CD4-positive, alpha-beta T cell treated with Interleukin-6 for 4 hours (primary cell): ENCODE measurements around the gene ADGRV1.
"Not testable (repeated sequence)": the region's sequence is repeated elsewhere in the genome, so short reads cannot be mapped to it uniquely, and the experiment has no call there.

ENCODE experiments used
- DNase-seq: peaks from one replicate; pipeline ENCODE4 v3.0.0-alpha.2; 2020; ENCODE audit warnings: mixed read lengths

ADGRV1 gene

DNA sequence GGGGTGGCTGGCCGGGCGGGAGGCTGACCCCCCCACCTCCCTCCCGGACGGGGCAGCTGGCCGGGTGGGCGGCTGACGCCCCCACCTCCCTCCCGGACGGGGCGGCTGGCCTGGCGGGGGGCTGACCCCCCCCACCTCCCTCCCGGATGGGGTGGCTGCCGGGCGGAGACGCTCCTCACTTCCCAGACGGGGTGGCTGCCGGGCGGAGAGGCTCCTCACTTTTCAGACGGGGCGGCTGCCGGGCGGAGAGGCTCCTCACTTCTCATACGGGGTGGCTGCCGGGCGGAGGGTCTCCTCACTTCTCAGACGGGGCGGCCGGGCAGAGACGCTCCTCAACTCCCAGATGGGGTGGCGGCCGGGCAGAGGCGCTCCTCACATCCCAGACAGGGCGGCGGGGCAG, 37.2 kb downstream of the ADGRV1 start:
- not testable (repeated sequence) for DNase-seq

- DNase-seq, result no peak
These were observed 39.7 kb downstream of the ADGRV1 start for GRCh38 chr5:90598293-90598692.

DNA sequence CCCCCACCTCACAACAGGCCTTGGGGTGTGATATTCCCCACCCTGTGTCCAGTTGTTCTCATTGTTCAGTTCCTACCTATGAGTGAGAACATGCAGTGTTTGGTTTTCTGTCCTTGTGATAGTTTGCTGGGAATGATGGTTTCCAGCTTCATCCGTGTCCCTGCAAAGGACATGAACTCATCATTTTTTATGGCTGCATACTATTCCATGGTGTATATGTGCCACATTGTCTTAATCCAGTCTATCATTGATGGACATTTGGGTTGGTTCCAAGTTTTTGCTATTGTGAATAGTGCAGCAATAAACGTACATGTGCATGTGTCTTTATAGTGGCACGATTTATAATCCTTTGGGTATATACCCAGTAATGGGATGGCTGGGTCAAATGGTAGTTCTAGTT, 41.7 kb downstream of the ADGRV1 start:
- DNase-seq, result not testable (repeated sequence)

DNA sequence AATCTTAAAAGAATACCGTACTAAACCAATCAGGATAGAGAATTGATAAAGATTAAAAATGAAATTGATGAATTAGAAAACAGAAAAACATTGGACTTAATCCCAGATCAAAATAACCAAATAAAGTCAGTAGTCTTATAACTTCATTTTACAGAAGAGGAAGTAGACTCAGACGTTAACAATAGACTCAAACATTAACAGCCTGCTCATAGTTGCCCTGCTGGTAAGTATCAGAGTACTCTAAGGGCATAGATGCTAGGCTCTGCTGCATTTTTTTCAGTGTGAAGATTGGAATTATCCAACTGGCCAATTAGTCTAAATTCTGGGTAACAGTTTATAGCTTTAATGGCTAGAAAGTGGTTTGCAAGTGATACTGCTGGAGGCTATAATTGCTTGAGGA, 42.9 kb downstream of the ADGRV1 start:
- DNase-seq, result no peak

- no peak for DNase-seq
These were observed 44.1 kb downstream of the ADGRV1 start for GRCh38 chr5:90602681-90603080.

DNA sequence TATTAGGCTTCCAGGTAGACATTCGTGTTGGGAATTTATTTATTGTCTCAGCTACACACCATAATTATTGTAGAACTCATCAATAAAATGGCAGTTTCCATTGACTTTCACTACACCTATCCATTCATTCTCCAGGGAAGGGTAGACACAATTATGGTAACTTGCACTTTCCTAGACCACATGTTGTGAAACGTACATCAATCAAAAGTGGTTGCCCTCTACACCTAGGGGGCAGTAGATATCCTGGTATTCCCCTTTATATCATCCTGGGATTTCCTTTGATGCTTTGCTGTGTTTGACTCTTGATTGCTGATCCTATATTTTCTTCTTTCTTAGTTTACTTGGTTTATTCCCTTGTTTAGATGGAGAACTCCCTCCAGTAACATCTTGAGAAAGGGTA, 47.9 kb downstream of the ADGRV1 start:
- DNase-seq, result no peak

GRCh38 chr5:90612919-90613318, 54.3 kb downstream of the ADGRV1 start:
- no peak for DNase-seq

DNA sequence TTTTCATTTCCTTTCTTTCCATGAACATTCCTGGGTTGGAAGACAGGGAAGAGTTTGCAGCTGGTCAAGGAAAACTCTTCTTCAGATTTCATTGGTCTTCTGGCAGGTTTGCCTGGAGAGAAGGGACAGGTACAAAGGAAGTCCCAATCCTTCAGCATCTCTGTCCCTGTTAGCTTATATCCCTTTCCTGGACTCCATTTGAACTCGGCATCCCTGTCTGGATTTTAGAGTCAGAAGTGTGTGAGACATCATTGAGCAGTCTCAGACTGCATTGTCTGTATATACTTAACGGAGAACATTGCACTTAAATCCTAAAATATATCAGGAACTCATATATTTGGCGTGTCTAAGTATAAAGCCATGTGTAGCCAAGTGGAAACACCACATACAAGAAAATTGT, 54.9 kb downstream of the ADGRV1 start:
- no peak for DNase-seq

- DNase-seq, result no peak
These were observed 55.4 kb downstream of the ADGRV1 start for GRCh38 chr5:90613918-90614504.

GRCh38 chr5:90615355-90615754, 56.8 kb downstream of the ADGRV1 start:
- no peak for DNase-seq

DNA sequence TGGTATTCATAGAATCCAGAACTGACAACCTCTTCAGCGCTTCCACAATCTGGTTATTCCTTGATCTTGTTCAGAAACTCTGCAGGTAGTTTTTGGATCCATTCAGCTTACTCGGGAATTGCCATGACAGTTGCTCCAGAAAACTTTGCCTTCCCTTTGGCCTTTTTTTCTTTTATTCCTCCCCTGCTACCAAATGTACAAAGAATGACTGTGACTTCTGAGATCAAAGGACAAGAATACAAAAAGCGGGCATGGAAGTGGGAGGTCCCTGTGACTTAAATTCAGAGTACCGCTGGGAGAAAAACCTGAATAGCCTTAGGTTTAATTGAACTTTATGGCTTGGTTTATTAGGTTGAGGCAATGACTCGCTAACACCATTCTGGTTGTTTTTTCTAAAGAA, 59.5 kb downstream of the ADGRV1 start:
- DNase-seq, result no peak

DNA sequence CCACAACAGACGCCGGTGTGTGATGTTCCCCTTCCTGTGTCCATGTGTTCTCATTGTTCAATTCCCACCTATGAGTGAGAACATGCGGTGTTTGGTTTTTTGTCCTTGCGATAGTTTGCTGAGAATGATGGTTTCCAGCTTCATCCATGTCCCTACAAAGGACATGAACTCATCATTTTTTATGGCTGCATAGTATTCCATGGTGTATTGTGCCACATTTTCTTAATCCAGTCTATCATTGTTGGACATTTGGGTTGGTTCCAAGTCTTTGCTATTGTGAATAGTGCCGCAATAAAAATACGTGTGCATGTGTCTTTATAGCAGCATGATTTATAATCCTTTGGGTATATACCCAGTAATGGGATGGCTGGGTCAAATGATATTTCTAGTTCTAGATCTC, 61.2 kb downstream of the ADGRV1 start:
- not testable (repeated sequence) for DNase-seq

DNA sequence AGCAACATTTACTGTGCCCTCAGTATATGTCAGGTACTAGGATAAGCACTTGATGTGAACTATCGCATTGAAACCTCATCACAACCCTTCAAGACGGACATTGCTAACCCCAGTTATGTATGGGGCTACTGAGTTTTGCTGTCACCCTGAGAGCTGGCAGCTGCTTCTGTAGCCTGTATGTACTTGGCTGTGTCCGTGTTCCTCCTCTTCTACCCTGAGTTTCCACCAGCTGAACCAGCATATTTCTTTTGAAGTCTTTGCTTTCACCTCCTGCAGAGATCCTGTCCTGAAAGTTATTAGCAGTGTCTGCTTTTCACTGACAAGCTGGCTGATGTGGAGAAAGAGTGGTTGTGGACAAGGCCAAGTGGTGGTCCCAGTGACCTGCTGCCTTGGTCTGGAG, 63.3 kb downstream of the ADGRV1 start:
- DNase-seq, result no peak

- DNase-seq, result no peak
These were observed 67.9 kb downstream of the ADGRV1 start for GRCh38 chr5:90626493-90626892.

GRCh38 chr5:90628492-90628891, 69.9 kb downstream of the ADGRV1 start:
- DNase-seq, result no peak

DNA sequence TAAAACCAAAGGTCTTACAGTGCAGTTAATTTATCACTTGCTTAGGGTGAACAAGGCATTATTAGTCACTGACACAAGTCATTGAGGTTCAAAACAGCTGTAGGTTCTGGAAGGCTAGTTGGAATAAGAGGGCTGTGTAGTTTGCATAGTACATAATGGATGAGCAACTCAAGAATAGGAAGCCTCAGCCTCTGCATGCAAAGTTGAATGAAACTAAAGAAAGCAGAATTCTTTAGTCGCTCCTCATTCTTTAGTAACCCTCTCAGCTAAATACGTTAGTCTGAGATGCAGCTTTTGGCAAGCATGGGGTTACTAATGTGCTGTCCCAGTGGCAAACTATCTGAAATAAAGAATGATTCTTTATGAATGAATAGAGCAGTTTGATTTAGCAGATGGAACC, 74.2 kb downstream of the ADGRV1 start:
- no peak for DNase-seq

DNA sequence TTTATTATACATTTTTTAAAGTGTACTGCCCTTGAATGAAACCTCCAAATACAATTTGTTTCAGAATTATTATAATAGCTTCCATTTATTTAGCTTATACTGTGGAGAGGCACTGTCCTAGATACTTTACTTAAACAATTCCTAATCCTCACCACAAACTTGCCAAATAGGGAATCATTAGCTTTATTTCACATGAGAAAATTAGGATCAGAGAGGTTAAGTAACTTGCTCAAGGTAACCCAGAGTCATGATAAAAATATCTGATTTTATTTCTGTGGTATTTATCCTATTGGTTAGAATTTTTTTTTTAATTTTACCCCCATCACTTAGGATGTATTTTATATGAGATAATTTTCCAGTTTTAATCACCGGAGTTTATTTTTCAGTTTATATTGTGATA, 78.4 kb downstream of the ADGRV1 start:
- DNase-seq, result no peak

GRCh38 chr5:90637731-90638130, 79.1 kb downstream of the ADGRV1 start:
- DNase-seq, result no peak

DNA sequence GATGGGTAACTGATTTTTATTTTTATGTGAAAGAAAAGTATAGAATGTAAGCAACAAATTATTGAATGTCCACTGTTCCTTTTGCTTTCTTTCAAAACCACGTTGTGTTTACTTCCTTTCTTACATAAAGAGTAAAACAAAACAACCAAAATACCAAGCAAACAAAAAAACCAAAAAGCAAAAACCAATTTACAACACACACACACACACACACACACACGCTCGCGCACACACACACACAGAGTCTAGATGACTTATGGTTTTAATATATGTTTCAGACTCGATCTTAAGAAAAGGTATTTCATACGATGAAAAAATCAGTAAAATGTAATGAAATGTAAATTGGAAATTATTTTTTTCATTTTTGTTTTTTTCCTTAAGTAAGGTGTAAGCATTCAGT, 80.3 kb downstream of the ADGRV1 start:
- no peak for DNase-seq

- no peak for DNase-seq
These were observed 82.0 kb downstream of the ADGRV1 start for GRCh38 chr5:90640484-90641059.

- no peak for DNase-seq
These were observed 82.9 kb downstream of the ADGRV1 start for GRCh38 chr5:90641528-90641927.

DNA sequence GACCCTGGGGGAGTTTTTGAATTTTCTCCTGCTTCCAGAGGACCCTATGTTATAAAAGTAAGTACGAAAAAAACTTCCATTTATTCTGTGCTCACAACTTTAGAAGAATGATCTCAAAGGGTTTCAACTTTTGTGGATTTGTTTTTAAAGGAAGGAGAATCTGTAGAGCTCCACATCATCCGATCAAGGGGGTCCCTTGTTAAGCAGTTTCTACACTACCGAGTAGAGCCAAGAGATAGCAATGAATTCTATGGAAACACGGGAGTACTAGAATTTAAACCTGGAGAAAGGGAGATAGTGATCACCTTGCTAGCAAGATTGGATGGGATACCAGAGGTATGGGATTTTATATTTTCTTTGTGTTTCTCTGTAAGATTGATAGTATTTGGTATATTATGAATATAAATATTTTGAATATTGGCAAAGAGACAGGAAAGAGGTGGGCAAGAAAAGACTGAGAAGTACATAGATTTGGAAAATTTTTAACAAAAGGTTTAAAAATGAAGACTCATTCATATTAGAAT, 84.2 kb downstream of the ADGRV1 start:
- DNase-seq, result no peak

- no peak for DNase-seq
These were observed 85.5 kb downstream of the ADGRV1 start for GRCh38 chr5:90644132-90644531.

GRCh38 chr5:90645024-90645610, 86.5 kb downstream of the ADGRV1 start:
- DNase-seq, result no peak

- no peak for DNase-seq
These were observed 92.2 kb downstream of the ADGRV1 start for GRCh38 chr5:90650767-90651166.
